Measurements from ENCODE around the gene ODF2L.

ODF2L gene

DNA sequence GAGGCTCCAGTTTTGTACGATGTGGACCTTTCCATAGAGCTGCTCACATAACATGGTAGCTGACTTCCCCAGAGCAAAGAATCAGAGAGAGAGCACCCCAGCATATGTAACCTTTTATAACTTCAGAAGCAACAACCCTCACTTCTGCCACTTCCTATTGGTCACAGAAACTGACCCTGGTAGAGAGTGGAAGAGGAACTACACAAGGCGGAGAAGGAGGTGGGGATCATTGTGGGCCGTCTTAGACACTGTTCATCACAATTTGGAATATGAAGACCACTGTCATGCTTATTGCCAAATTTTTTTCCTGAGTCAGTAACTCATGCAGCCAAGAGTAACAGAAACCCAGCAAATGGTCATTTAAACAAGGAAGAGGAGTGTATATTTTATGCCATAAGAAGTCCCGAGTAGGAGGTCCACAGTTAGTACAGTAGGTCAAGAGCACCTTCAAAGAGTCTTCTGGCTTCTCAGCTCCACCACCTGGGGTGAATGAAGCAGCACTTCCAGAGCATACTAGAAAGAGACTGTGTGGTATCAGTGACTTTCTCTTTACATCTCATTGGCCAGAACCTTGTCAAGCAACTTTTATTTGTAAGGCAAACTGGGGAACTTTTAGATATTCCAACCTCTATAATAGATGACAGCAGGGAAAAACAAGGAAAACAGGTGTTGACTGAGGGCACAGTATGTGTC is 71.8 kb downstream of the ODF2L start:
- in situ Hi-C loops (cut with MboI; ENCODE audit: low sequenced_read_pairs): no loop called here

DNA sequence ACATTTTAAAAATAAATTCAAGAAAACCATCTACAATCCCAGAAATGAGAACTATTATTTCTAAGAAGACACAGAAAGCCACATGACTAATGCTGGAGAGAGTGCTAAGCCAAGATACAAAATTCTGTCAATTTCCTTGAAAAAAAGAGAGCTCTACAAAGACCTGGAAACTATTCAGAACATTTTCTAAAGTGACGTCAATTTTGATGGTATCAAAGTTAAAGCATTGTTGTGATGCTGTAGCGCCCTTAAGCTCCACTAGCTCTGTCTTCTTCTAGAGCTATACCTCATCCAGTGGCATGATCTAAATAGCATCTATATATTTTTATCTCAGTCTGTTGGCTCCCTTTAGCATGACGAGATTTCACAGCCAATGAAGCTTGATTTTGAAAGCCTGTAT is 73.9 kb downstream of the ODF2L start:
- in situ Hi-C loops (cut with MboI; ENCODE audit: low sequenced_read_pairs): no loop called here

DNA sequence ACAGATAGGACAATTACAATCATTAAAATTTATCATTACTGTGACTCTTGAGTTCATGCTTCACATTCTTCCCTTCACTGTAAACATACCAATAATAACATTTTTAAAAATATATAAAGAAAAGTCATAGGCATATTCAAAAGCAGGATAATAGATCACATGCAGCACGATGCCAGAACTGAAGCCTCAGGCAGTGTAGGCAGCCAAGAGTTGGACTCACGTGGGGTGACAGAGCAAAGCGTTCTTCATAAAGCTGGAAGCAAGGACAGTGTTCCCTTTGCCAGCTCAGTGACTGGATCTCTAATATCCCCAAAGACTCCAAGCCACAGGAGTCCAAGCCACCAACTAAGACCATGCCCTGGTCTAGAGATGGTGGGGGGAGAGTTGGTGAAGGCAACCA is 77.7 kb downstream of the ODF2L start:
- in situ Hi-C loops (cut with MboI; ENCODE audit: low sequenced_read_pairs): no loop called here

DNA sequence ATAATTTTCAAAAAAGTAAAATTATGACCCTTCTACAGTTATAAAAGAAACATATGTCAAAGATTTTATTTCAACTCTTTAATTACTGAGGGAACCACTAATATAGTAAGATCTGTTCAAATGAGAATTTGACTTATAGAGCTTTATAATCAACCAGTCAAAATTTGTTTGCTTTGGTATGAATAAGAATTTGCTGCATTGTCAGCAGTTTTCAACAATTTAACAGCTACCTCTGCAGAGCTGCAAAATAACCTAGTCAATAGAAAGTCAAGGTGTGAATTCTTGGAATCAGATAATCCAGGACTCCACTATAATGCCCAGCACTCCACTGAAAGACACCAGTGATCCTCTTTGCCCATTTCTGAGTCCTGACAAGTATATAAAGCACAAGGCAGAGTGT is 78.2 kb downstream of the ODF2L start:
- in situ Hi-C loops (cut with MboI; ENCODE audit: low sequenced_read_pairs): no loop called here

DNA sequence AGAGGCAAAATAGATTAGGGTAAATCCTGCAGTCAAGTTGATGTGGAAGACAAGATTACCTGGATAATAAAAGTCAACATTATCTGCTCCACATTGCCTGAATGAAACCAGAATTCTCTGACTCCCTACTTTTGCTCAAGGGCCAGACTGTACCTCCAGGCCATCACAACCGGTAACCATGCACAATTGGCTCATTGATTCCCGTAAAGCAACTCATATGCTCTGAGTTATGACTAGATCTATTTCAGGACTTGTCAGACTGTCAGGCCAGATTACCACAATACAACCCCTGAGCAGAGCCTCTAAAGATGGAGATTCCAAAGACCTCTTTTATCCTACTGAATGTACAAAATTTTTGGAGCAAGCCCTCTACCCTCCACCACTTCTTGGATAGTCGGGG is 90.4 kb downstream of the ODF2L start:
- in situ Hi-C loops (cut with MboI; ENCODE audit: low sequenced_read_pairs): no loop called here

DNA sequence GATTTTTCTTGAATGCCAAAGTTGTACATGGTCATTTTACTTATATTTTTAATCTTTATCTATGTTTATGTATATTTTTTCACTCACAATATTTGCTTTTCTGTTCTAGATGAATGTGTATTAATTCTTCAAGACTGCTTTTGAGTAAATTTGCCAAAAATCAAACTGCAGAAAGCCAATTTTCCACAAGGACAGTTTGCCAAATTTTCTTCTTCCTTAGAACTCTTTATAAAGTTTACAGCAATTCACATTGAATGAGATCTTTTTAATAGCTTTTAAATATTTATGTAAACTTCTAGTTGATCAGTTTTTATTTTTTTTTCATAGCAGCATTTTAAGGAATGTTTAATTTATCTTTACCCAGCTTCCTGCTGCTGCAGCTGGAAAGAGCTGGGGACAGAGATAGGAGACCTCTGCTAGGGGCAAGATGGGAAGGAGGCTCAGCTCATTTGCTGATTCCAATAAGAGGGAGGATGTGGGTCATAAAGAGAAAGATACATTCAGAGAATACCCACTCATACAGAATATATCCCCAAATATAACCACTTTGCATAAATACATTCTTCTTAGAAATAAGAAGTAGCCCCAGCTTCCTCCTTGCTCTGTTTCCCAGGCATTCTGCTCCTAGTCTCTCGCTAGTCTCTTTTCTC is 93.0 kb downstream of the ODF2L start:
- in situ Hi-C loops (cut with MboI; ENCODE audit: low sequenced_read_pairs): no loop called here

Data from hTERT RPE-1 (cell line).